Measurements from ENCODE around the gene TMBIM6.

GRCh38 chr12:49797449-49797776 lies 56.1 kb downstream of the TMBIM6 start:
- TF ChIP-seq CTCF (IDR thresholded peaks at IDR 0.05) (no peak), EP300 (IDR thresholded peaks at IDR 0.05) (no peak), POLR2AphosphoS5 (IDR thresholded peaks at IDR 0.05) (no peak), POLR2A (IDR thresholded peaks at IDR 0.05) (no peak)
